Measurements from ENCODE around the gene FSCN2. TPM values are rescaled to one million over a fixed set of nuclear protein-coding genes. Genes with fewer than 3 reads are reported as not detected.

FSCN2 gene
- total RNA-seq, 2 donors from 2014 or later = 1.0 to 1.8 TPM

DNA sequence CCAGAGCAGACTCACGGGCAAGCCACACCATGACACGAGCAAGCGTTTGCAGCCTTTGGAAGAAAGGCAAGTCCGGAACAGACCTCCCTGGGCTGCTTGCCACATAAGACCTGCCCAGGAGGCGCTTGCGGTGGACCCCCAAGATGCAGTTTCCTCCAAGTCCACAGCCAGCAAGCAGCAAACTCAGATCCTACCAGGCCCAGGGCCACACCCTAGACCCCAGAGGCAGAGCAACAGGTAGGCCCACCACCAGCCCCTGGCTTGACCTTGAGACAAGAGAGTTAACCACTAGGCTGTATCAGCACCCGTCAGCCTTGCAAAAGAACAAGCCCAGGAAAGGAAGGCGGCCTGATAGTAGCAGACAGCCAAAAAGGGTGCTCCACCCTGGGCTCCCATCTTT is 21.6 kb downstream of the FSCN2 start:
- no peak for TF ChIP-seq CTCF (conservative IDR thresholded peaks at IDR 0.05)
- Histone ChIP-seq H3K9me3 (ENCODE audit: control insufficient read depth, low read length) (no peaks in the 10 kb centered on the region), H3K4me3 (ENCODE audit: low read length) (no peak overlapping the region), H3K9ac (ENCODE audit: extremely low read depth, low read length, poor library complexity, severe bottlenecking) (no peak overlapping the region), H3K36me3 (ENCODE audit: control insufficient read depth, insufficient read depth, low read length) (peaks cover 25% of the 10 kb centered on the region), H3K27me3 (ENCODE audit: control insufficient read depth, insufficient read depth, low read length, poor library complexity, severe bottlenecking) (no peaks in the 10 kb centered on the region), H3K27ac (ENCODE audit: low read depth, low read length) (no peak overlapping the region), H3K4me1 (ENCODE audit: control insufficient read depth, insufficient read depth, low read length) (peaks cover 3% of the 10 kb centered on the region)
- no peak overlapping the region for H3K27ac Mint-ChIP-seq
- peaks cover 36% of the 10 kb centered on the region for H3K36me3 Mint-ChIP-seq (ENCODE audit: low read depth)
- H3K9me3 Mint-ChIP-seq = no peaks in the 10 kb centered on the region
- WGBS, 2 experiments (ENCODE audit: insufficient coverage in 1 of 2, insufficient read length in 1 of 2) = 94 to 95% methylated on average over 6 to 8 of the region's 8 CpGs
- H3K4me1 Mint-ChIP-seq = peaks cover 10% of the 10 kb centered on the region
- no peak for DNase-seq
- no peaks in the 10 kb centered on the region for H3K27me3 Mint-ChIP-seq (ENCODE audit: insufficient read depth)
- H3K4me3 Mint-ChIP-seq = peak overlapping the region; percentile 79

DNA sequence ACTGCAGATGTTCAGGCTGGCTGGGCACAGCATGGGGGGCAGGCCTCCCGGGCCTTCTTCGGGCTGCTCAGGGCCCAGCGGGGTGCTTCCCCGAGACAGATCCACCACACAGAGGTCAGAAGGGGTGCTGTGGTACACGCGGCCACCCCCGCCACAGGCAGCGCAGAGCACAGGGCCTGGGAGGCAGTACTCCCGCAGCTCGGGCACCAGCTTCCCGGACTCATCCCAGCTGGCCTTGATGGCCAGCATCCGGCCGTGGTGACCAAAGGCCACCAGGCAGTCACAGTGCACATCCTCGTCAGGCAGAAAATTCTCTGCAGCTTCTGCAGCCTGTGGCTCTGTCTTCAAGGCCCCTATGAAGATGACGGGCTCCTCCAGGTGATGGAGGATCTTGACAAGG is 22.1 kb downstream of the FSCN2 start:
- peaks cover 10% of the 10 kb centered on the region for H3K4me1 Mint-ChIP-seq
- H3K27ac Mint-ChIP-seq = no peak overlapping the region
- Histone ChIP-seq H3K9me3 (ENCODE audit: control insufficient read depth, low read length) (no peaks in the 10 kb centered on the region), H3K27ac (ENCODE audit: low read depth, low read length) (no peak overlapping the region), H3K4me3 (ENCODE audit: low read length) (no peak overlapping the region), H3K36me3 (ENCODE audit: control insufficient read depth, insufficient read depth, low read length) (peaks cover 25% of the 10 kb centered on the region), H3K27me3 (ENCODE audit: control insufficient read depth, insufficient read depth, low read length, poor library complexity, severe bottlenecking) (no peaks in the 10 kb centered on the region), H3K9ac (ENCODE audit: extremely low read depth, low read length, poor library complexity, severe bottlenecking) (no peak overlapping the region), H3K4me1 (ENCODE audit: control insufficient read depth, insufficient read depth, low read length) (peaks cover 3% of the 10 kb centered on the region)
- H3K36me3 Mint-ChIP-seq (ENCODE audit: low read depth) = peaks cover 36% of the 10 kb centered on the region
- no peaks in the 10 kb centered on the region for H3K27me3 Mint-ChIP-seq (ENCODE audit: insufficient read depth)
- no peaks in the 10 kb centered on the region for H3K9me3 Mint-ChIP-seq
- WGBS, 2 experiments (ENCODE audit: insufficient coverage in 1 of 2, insufficient read length in 1 of 2) = 92 to 97% methylated on average over 10 to 15 of the region's 15 CpGs
- peak overlapping the region; percentile 79 for H3K4me3 Mint-ChIP-seq
- TF ChIP-seq CTCF (conservative IDR thresholded peaks at IDR 0.05) = no peak
- DNase-seq = no peak

DNA sequence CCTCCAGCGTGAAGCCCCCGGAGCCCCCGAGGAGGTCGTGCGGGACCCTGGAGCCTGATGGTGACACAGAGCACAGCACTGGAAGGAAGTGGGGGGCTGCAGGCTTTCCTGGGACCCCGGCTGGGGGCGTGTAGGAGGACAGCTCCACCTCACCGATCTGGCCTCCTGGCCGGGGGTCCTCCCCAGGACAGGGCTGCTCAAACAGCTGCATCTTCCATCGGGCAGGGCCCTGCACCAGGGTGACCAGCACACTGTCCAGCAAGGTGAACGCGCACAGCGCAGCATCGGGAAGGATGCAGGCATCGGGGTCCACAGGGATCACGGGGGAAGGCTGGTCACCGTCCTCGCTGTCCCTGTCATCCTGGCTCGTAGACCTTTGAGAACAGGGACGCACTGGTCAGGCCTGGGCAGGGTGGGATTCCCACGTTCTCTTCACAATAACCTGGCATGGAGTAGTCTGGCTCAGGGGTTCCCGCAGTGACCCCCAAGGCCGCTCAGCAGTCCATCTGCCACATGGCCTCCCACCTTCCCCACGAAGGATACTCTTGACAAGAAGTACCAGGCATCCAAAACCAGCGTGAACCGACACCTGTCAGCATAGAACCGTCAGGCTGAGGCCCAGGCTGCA is 22.8 kb downstream of the FSCN2 start:
- H3K36me3 Mint-ChIP-seq (ENCODE audit: low read depth) = peaks cover 35% of the 10 kb centered on the region

More for the DNA sequence above, 22.8 kb downstream of the FSCN2 start:
- no peaks in the 10 kb centered on the region for H3K9me3 Mint-ChIP-seq
- no peaks in the 10 kb centered on the region for H3K27me3 Mint-ChIP-seq (ENCODE audit: insufficient read depth)
- no peak for TF ChIP-seq CTCF (conservative IDR thresholded peaks at IDR 0.05)
- Histone ChIP-seq H3K27me3 (ENCODE audit: control insufficient read depth, insufficient read depth, low read length, poor library complexity, severe bottlenecking) (no peaks in the 10 kb centered on the region), H3K4me1 (ENCODE audit: control insufficient read depth, insufficient read depth, low read length) (peaks cover 3% of the 10 kb centered on the region), H3K27ac (ENCODE audit: low read depth, low read length) (no peak overlapping the region), H3K9me3 (ENCODE audit: control insufficient read depth, low read length) (no peaks in the 10 kb centered on the region), H3K36me3 (ENCODE audit: control insufficient read depth, insufficient read depth, low read length) (peaks cover 24% of the 10 kb centered on the region), H3K9ac (ENCODE audit: extremely low read depth, low read length, poor library complexity, severe bottlenecking) (peak overlapping the region; percentile 62), H3K4me3 (ENCODE audit: low read length) (peak overlapping the region; percentile 95)
- peaks cover 10% of the 10 kb centered on the region for H3K4me1 Mint-ChIP-seq
- H3K4me3 Mint-ChIP-seq = peak overlapping the region; percentile 79
- WGBS, 2 experiments (ENCODE audit: insufficient coverage in 1 of 2, insufficient read length in 1 of 2) = 91 to 99% methylated on average over 15 to 27 of the region's 27 CpGs
- H3K27ac Mint-ChIP-seq = peak overlapping the region; percentile 48
- no peak for DNase-seq

Data from endodermal cell (in vitro differentiated cells).